K562 (cell line): ENCODE data around the gene CD84. TPM values are rescaled to one million over a fixed set of nuclear protein-coding genes. Genes with fewer than 3 reads are reported as not detected.

ENCODE experiments used
- CEBPZ ChIP-seq: fragments of 150-350 bp; IDR thresholded peaks from 2 replicates; pipeline ENCODE4 v1.6.1; 2014; ENCODE audit warnings: low read depth, mild to moderate bottlenecking, low read length, borderline replicate concordance
- DPF2 ChIP-seq: fragments of 450-650 bp; IDR thresholded peaks from 2 replicates; pipeline ENCODE4 v1.6.1; 2016
- EHMT2 ChIP-seq: fragments of 450-650 bp; IDR thresholded peaks from 2 replicates; pipeline ENCODE4 v1.6.1; 2018; ENCODE audit warnings: antibody characterized with exemption
- EP300 ChIP-seq: IDR thresholded peaks from 2 replicates; pipeline ENCODE4 v1.6.1; 2012; ENCODE audit warnings: low read length, improper control_type of control experiment
- GABPB2 ChIP-seq: fragments of 250-450 bp; sonication (Bioruptor Pico); conservative IDR thresholded peaks from 2 replicates; pipeline ENCODE4 v1.5.1; 2021; ENCODE audit warnings: mild to moderate bottlenecking
- HDAC1 ChIP-seq, 2 experiments: fragments of 450-650 bp; IDR thresholded peaks; 2 replicates each; pipeline ENCODE4 v1.6.1; 2016 to 2017; ENCODE audit warnings: inconsistent platforms in 1 of 2, mild to moderate bottlenecking in 1 of 2, moderate library complexity in 1 of 2
- HOXB6 ChIP-seq: fragments of 250-450 bp; sonication (Bioruptor Pico); IDR thresholded peaks from 2 replicates; pipeline ENCODE4 v1.5.1; 2022; ENCODE audit warnings: mild to moderate bottlenecking, borderline replicate concordance
- MAX ChIP-seq: sonication (generic); formaldehyde crosslinking; IDR thresholded peaks from 2 replicates; pipeline ENCODE4 v1.9.0; 2022; ENCODE audit warnings: mild to moderate bottlenecking, missing genetic modification reagents
- MITF ChIP-seq: IDR thresholded peaks from 2 replicates; pipeline ENCODE4 v1.6.1; 2014; ENCODE audit warnings: antibody characterized with exemption
- MNT ChIP-seq, 2 experiments: fragments of 450-650 bp; conservative IDR thresholded peaks; 2 replicates each; pipeline ENCODE4 v1.6.1; 2017; ENCODE audit warnings: mild to moderate bottlenecking in 2 of 2, moderate library complexity in 2 of 2
- NCOR1 ChIP-seq: fragments of 450-650 bp; IDR thresholded peaks from 2 replicates; pipeline ENCODE4 v1.6.1; 2016; ENCODE audit warnings: mild to moderate bottlenecking, moderate library complexity
- PKNOX1 ChIP-seq: fragments of 450-650 bp; IDR thresholded peaks from 2 replicates; pipeline ENCODE4 v1.6.1; 2016
- RCOR1 ChIP-seq, 2 experiments: IDR thresholded peaks; 2 replicates each; pipeline ENCODE4 v1.6.1; 2012; ENCODE audit warnings: low read depth in 2 of 2, low read length in 2 of 2, borderline replicate concordance in 1 of 2, improper control_type of control experiment in 1 of 2
- SPI1 ChIP-seq: IDR thresholded peaks from 2 replicates; pipeline ENCODE4 v1.6.1; 2011; ENCODE audit warnings: low read depth, low read length, control low read depth, borderline replicate concordance
- ZEB2 ChIP-seq: fragments of 450-650 bp; IDR thresholded peaks from 2 replicates; pipeline ENCODE4 v1.6.1; 2016
- ZNF398 ChIP-seq: fragments of 250-450 bp; sonication (Bioruptor Pico); IDR thresholded peaks from 2 replicates; pipeline ENCODE4 v1.8.0; 2021; ENCODE audit warnings: moderate library complexity, mild to moderate bottlenecking, inconsistent platforms
- polyA plus RNA-seq, 8 experiments: library from polyadenylated mRNA; depleted of rRNA in 4 of 8; stranded (reverse) in 5 of 8; unstranded in 3 of 8; fragments of >200 nt; fragmentation: Nextera tagmentation in 2 of 8; fragmentation: Illumina TruSeq in 1 of 8; extraction: Ambion mirVana in 2 of 8; extraction: Trizol in 1 of 8; gene quantifications; 2 replicates each; pipeline versions ENCODE4 v1.2.1 to v1.2.3, GENCODE V29; 2011 to 2014; ENCODE audit warnings: inconsistent platforms in 1 of 8, missing spikeins in 1 of 8
- total RNA-seq, 7 experiments: library from RNA; depleted of rRNA in 6 of 7; stranded (reverse); fragments of >200 nt in 6 of 7; fragmentation: Illumina TruSeq in 2 of 7; extraction: Trizol in 2 of 7; gene quantifications; 2 replicates each; pipeline versions ENCODE4 v1.2.1 to v1.2.3, GENCODE V29; 2011 to 2021; ENCODE audit warnings: low replicate concordance in 1 of 7

CD84 gene
- total and polyA plus RNA-seq, 9 of the 15 experiments (the other 6 are each of a cell fraction or from before 2014, with no cell fraction given), result 0.82 to 6.8 (median 2.0) TPM

- TF ChIP-seq ZNF398, result no peak
- peak; percentile 67; the same call in 1 of the 2 replicates for TF ChIP-seq SPI1
- no peak for TF ChIP-seq MAX (CRISPR knock-in tag)
- 0 out of 2 replicates have a peak, but pooled peaks have one; percentile 15 for TF ChIP-seq EHMT2
- peak; percentile 46; the same call in 1 of the 2 replicates for TF ChIP-seq DPF2
- peak in 1 of 2 experiments; percentile 75; a peak in 2 of 4 replicates for TF ChIP-seq RCOR1 (IDR thresholded peaks at IDR 0.05; ENCODE audit: borderline replicate concordance in 1 of 2, low read depth in 2 of 2, low read length in 2 of 2)
- peak; percentile 12; the same call in 1 of the 2 replicates for TF ChIP-seq NCOR1
- TF ChIP-seq MITF, result no peak
- peak; percentile 15; the same call in 1 of the 2 replicates for TF ChIP-seq EP300
- TF ChIP-seq HDAC1 (IDR thresholded peaks at IDR 0.05), result 0 out of 4 replicates have a peak, but pooled peaks of 1 of the 2 experiments have one; percentile 12
- TF ChIP-seq HOXB6, result no peak
- peak; percentile 57 for TF ChIP-seq ZEB2
- TF ChIP-seq GABPB2 (CRISPR knock-in tag), result no peak
- TF ChIP-seq CEBPZ, result no peak
- TF ChIP-seq MNT (conservative IDR thresholded peaks at IDR 0.05), result no peak
- peak; percentile 50; the same call in 1 of the 2 replicates for TF ChIP-seq PKNOX1
These were observed 56.5 kb downstream of the CD84 start, which contains the start of gene SLAMF6 (continued) for GRCh38 chr1:160522622-160523345.
